Right renal cortex interstitium (tissue), 3 donors: Measurements from ENCODE around the gene GRK6. TPM values are rescaled to one million over a fixed set of nuclear protein-coding genes. Genes with fewer than 3 reads are reported as not detected.

Experiments used
- DNase-seq, 3 donors: peaks; one replicate each; pipeline ENCODE4 v3.0.0-alpha.2; 2013; ENCODE audit warnings: low read depth in 3 of 3, low spot score in 2 of 3
- polyA plus RNA-seq, 3 donors: library from polyadenylated mRNA; unstranded; fragments of 120-200 nt; gene quantifications; one replicate each; pipeline ENCODE4 v1.2.1, GENCODE V29; 2013; ENCODE audit not compliant: insufficient read length in 3 of 3

Gene GRK6
- polyA plus RNA-seq, 3 donors: 20.3 to 26.2 (median 23.3) TPM

- no peak for DNase-seq
Measured at GRCh38 chr5:177450667-177451424, 24.4 kb downstream of the GRK6 start.

GRCh38 chr5:177452688-177453638, 26.5 kb downstream of the GRK6 start:
- no peak for DNase-seq

GRCh38 chr5:177453852-177454396, 27.4 kb downstream of the GRK6 start:
- DNase-seq: no peak

GRCh38 chr5:177454397-177455035, 28.0 kb downstream of the GRK6 start:
- DNase-seq: peak in 1 of 3 donors; percentile 82

GRCh38 chr5:177455036-177455660, 28.7 kb downstream of the GRK6 start:
- DNase-seq: no peak

GRCh38 chr5:177455661-177456590, 29.4 kb downstream of the GRK6 start:
- peak in 2 of 3 donors; percentile 77 to 87 for DNase-seq

- DNase-seq: no peak
Measured at GRCh38 chr5:177456591-177456964, 30.1 kb downstream of the GRK6 start.

GRCh38 chr5:177456976-177457851, 30.7 kb downstream of the GRK6 start:
- peak in 2 of 3 donors; percentile 76 to 91 for DNase-seq

GRCh38 chr5:177457852-177458681, 31.6 kb downstream of the GRK6 start:
- DNase-seq: no peak

- DNase-seq: no peak
Measured at GRCh38 chr5:177458912-177459350, 32.5 kb downstream of the GRK6 start.

GRCh38 chr5:177459357-177459756, 32.9 kb downstream of the GRK6 start:
- DNase-seq: no peak

GRCh38 chr5:177459819-177460628, 33.5 kb downstream of the GRK6 start:
- DNase-seq: no peak

GRCh38 chr5:177462021-177462670, 35.7 kb downstream of the GRK6 start:
- no peak for DNase-seq

- no peak for DNase-seq
Measured at GRCh38 chr5:177465044-177465443, 38.6 kb downstream of the GRK6 start.

GRCh38 chr5:177466861-177467260, 40.4 kb downstream of the GRK6 start:
- DNase-seq: no peak

- no peak for DNase-seq
Measured at GRCh38 chr5:177467436-177467835, 41.0 kb downstream of the GRK6 start.
